Smooth muscle cell (in vitro differentiated cells): ENCODE results near the gene ENOX1. TPM values are rescaled to one million over a fixed set of nuclear protein-coding genes. Genes with fewer than 3 reads are reported as not detected.

Experiments used
- DNase-seq: peaks from one replicate; lab custom pipeline; 2025; ENCODE audit not compliant: unreplicated experiment; lab: John Stamatoyannopoulos, UW
- H2AFZ ChIP-seq: fragments of 200-600 bp; sonication (generic); 2 replicates; pipeline ENCODE4 v1.6.0; 2016; ENCODE audit warnings: antibody characterized with exemption, low read depth, mild to moderate bottlenecking
- H3F3A ChIP-seq: fragments of 200-600 bp; sonication (generic); 2 replicates; pipeline ENCODE4 v1.6.0; 2017; ENCODE audit warnings: antibody characterized with exemption, low read depth
- H3K27ac ChIP-seq: fragments of 200-600 bp; sonication (generic); 2 replicates; pipeline ENCODE4 v1.5.1; 2016; ENCODE audit warnings: low read depth, mild to moderate bottlenecking
- H3K27me3 ChIP-seq: fragments of 200-600 bp; sonication (generic); 2 replicates; pipeline ENCODE4 v1.6.1; 2016; ENCODE audit warnings: low read depth, mild to moderate bottlenecking
- H3K36me3 ChIP-seq: fragments of 200-600 bp; sonication (generic); 2 replicates; pipeline ENCODE4 v1.5.1; 2016; ENCODE audit warnings: low read depth
- H3K4me1 ChIP-seq: fragments of 200-600 bp; sonication (generic); 2 replicates; pipeline ENCODE4 v1.5.1; 2016; ENCODE audit warnings: low read depth
- H3K4me2 ChIP-seq: fragments of 200-600 bp; sonication (generic); 2 replicates; pipeline ENCODE4 v1.6.0; 2016; ENCODE audit warnings: mild to moderate bottlenecking
- H3K4me3 ChIP-seq: fragments of 200-600 bp; sonication (generic); 2 replicates; pipeline ENCODE4 v1.5.1; 2016; ENCODE audit warnings: mild to moderate bottlenecking
- H3K79me2 ChIP-seq: fragments of 200-600 bp; sonication (generic); 2 replicates; pipeline ENCODE4 v1.6.0; 2016; ENCODE audit warnings: low read depth, mild to moderate bottlenecking
- H3K9ac ChIP-seq: fragments of 200-600 bp; sonication (generic); 2 replicates; pipeline ENCODE4 v1.6.0; 2016; ENCODE audit warnings: low read depth
- H3K9me3 ChIP-seq: fragments of 200-600 bp; sonication (generic); replicated peaks from 2 replicates; pipeline ENCODE4 v1.5.1; 2016; ENCODE audit warnings: low read depth
- H4K20me1 ChIP-seq: fragments of 200-600 bp; sonication (generic); 2 replicates; pipeline ENCODE4 v1.6.0; 2016; ENCODE audit warnings: low read depth
- WGBS: methylation state at CpG from one replicate; pipeline ENCODE4 v1.1.7; 2016; ENCODE audit warnings: low lambda C conversion rate; 5-methylcytosine and 5-hydroxymethylcytosine counted together
- polyA plus RNA-seq: library from polyadenylated mRNA; unstranded; fragments of >200 nt; fragmentation: Nextera tagmentation; extraction: Ambion mirVana; gene quantifications from 2 replicates; pipeline ENCODE4 v1.2.1, GENCODE V29; 2016
- total RNA-seq: library from RNA; depleted of rRNA; stranded (reverse); fragments of >200 nt; gene quantifications from 2 replicates; pipeline ENCODE4 v1.2.3, GENCODE V29; 2014
- TF ChIP-seq, protein P1 (sequence below): fragments of 200-600 bp; sonication (generic); IDR thresholded peaks from 2 replicates; pipeline ENCODE4 v1.5.1; 2017; ENCODE audit warnings: borderline replicate concordance, mild to moderate bottlenecking, antibody characterized with exemption; ENCODE audit not compliant: insufficient read depth, poor library complexity, severe bottlenecking

ENOX1 gene
- total and polyA plus RNA-seq, 2 experiments from 2014 or later, result 1.9 to 2.6 TPM

DNA sequence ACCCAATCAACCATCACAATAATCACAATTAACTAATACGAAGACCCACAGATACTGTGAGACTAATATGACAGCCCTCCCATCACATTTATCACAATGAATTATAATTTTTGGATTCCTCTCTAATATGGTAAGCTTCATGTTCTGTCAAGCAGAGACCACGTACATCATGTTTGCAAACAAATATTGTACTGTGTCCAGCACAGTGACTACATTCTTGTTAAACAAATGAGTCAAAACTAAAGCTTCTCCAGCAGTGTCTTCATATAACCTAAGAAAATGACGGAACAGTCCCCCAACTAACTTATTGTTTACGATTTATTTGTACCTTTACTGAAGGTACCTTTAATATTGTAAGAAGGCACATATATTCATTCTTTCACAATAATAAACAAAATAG, 292.6 kb downstream of the ENOX1 start:
- no peaks in the 10 kb centered on the region for H3K27me3 ChIP-seq
- DNase-seq, result no peak
- H3K4me3 ChIP-seq, result no peak overlapping the region
- TF ChIP-seq, protein P1, sequence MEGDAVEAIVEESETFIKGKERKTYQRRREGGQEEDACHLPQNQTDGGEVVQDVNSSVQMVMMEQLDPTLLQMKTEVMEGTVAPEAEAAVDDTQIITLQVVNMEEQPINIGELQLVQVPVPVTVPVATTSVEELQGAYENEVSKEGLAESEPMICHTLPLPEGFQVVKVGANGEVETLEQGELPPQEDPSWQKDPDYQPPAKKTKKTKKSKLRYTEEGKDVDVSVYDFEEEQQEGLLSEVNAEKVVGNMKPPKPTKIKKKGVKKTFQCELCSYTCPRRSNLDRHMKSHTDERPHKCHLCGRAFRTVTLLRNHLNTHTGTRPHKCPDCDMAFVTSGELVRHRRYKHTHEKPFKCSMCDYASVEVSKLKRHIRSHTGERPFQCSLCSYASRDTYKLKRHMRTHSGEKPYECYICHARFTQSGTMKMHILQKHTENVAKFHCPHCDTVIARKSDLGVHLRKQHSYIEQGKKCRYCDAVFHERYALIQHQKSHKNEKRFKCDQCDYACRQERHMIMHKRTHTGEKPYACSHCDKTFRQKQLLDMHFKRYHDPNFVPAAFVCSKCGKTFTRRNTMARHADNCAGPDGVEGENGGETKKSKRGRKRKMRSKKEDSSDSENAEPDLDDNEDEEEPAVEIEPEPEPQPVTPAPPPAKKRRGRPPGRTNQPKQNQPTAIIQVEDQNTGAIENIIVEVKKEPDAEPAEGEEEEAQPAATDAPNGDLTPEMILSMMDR, result no peak
- no peak overlapping the region for H2AFZ ChIP-seq
- H4K20me1 ChIP-seq, result no peaks in the 10 kb centered on the region
- no peaks in the 10 kb centered on the region for H3F3A ChIP-seq
- H3K36me3 ChIP-seq, result no peaks in the 10 kb centered on the region
- no peaks in the 10 kb centered on the region for H3K79me2 ChIP-seq
- H3K9me3 ChIP-seq, result no peaks in the 10 kb centered on the region
- WGBS, result 91% methylated on average over 4 of the region's 4 CpGs
- no peak overlapping the region for H3K4me2 ChIP-seq
- H3K27ac ChIP-seq, result no peak overlapping the region
- H3K4me1 ChIP-seq, result no peaks in the 10 kb centered on the region
- H3K9ac ChIP-seq, result no peak overlapping the region

DNA sequence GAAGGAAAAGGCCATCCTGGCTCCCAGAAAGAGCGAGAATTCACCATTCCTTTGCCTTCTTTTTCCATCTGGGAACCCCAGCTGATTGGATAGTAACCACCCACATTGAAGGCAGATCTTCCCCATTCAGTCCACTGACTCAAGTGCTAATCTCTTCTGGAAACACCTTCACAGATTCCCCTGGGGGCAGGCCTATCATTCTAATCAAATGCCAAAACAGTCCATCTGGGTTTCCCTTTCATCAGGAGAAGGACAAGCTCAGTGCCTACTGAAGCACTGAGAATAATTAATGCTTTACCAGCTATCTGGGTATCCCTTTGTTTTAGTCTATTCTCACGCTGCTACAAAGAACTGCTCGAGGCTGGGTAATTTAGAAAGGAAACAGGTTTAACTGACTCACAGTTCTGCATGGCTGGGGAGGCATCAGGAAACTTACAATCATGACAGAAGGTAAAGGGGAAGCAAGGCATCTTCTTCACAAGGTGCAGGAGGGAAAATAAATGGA, 293.2 kb downstream of the ENOX1 start:
- no peak for DNase-seq
- Histone ChIP-seq H3K9ac (no peak overlapping the region), H3K27ac (no peak overlapping the region), H3K36me3 (no peaks in the 10 kb centered on the region), H2AFZ (no peak overlapping the region), H3K4me1 (no peaks in the 10 kb centered on the region), H3F3A (no peaks in the 10 kb centered on the region), H3K27me3 (no peaks in the 10 kb centered on the region), H3K79me2 (no peaks in the 10 kb centered on the region), H3K4me3 (no peak overlapping the region), H4K20me1 (no peaks in the 10 kb centered on the region), H3K4me2 (no peak overlapping the region), H3K9me3 (no peaks in the 10 kb centered on the region)
- 76% methylated on average over 3 of the region's 3 CpGs for WGBS
- TF ChIP-seq, protein P1, result no peak

DNA sequence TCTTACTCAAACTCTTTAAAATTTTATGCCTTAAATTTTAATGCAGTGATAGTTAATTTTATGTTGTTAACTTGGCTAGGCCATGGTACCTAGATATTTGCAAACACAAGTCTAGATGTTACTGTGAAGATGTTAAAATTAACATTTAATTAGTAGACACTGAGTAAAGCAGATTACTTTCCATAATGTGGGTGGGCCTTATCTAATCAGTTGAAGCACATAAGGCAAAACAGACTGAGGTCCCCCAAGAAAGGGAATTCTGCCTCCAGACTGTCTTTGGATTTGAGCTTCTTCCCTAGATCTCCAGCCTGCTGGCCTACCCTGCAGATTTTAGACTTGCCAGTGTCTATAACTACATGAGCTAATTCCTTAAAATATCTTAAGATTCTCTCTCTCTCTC, 294.0 kb downstream of the ENOX1 start:
- DNase-seq, result no peak
- Histone ChIP-seq H4K20me1 (no peaks in the 10 kb centered on the region), H3K9ac (no peak overlapping the region), H3K9me3 (no peaks in the 10 kb centered on the region), H2AFZ (no peak overlapping the region), H3K4me1 (no peaks in the 10 kb centered on the region), H3F3A (no peaks in the 10 kb centered on the region), H3K27me3 (no peaks in the 10 kb centered on the region), H3K27ac (no peak overlapping the region), H3K79me2 (no peaks in the 10 kb centered on the region), H3K36me3 (no peaks in the 10 kb centered on the region), H3K4me2 (no peak overlapping the region), H3K4me3 (no peak overlapping the region)
- TF ChIP-seq, protein P1, result no peak

DNA sequence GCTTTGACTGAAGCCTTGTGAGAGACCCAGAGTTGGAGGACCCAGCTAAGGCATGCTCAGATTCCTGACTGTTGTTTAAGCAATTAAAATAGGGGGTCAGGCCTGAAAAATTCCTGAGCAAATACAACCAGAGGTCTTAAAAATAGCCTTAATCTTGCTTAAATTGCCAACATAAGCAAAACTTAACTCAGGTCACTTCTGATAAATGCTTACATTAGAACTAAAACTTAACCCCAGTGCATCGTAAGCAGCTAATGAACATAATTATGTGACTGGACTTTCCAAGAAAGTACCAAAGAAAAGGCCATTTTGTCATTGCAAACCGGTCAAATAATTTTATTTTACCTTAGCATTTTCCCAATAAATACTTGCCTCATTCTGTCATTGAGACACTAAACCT, 294.5 kb downstream of the ENOX1 start:
- Histone ChIP-seq H3K4me2 (no peak overlapping the region), H3K27me3 (no peaks in the 10 kb centered on the region), H3K4me1 (no peaks in the 10 kb centered on the region), H4K20me1 (no peaks in the 10 kb centered on the region), H3K27ac (no peak overlapping the region), H3K4me3 (no peak overlapping the region), H3K36me3 (no peaks in the 10 kb centered on the region), H3K9me3 (no peaks in the 10 kb centered on the region), H2AFZ (no peak overlapping the region), H3K9ac (no peak overlapping the region), H3F3A (no peaks in the 10 kb centered on the region), H3K79me2 (no peaks in the 10 kb centered on the region)
- WGBS, result 90% methylated on average over 2 of the region's 2 CpGs
- TF ChIP-seq, protein P1, result no peak
- DNase-seq, result no peak
